ENCODE data around the gene PDZD4. TPM values are rescaled to one million over a fixed set of nuclear protein-coding genes. Genes with fewer than 3 reads are reported as not detected.
A peak's percentile ranks its signal among the peaks of the same experiment; 100 is the strongest.

Gene PDZD4
- total RNA-seq, 1 donor from 2014 or later: 36.6 TPM

DNA sequence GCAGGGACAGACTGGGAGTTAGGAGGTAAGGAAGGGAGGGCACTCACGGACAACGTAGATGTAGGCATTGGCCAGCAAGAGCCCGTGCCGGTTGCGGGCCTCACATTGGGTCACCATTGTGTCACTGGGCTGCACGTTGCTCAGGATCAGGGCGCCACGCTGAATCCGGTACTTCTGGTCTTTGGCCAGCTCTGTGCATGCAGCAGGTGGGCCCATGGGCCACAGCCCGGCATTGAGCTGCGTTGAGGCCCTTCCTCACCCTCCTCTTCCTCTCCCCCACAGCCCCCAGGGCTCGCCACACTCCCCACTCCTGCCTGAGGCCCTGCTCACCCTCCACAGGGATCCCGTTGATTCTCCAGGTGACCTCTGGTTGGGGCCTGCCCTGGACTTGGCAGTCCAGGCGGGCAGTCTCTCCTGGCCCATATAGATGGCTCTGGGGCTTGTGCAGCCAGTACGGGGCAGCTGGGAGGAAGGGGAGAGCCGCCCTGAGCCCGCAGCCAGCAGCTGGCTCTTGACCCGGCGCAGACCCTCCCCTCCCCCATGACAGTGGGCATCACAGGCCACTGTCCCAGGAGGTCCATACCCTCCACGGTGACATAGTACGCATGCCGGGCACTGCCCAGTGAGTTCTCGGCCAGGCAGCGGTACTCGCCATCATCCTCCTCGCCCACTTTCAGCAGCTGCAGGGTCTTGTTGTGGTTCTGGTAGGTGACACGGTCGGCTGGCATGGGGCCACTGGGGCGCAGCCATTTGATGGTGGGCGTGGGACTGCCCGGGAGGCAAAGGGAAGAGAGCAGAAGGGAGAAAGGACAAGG is 39.3 kb upstream of the PDZD4 start:
- intact Hi-C loops (cut with DNase I): no loop called here
- DNase-seq (ENCODE audit: low spot score) (no peak), ATAC-seq (no peak)

GRCh38 chrX:153868576-153869472 is 38.5 kb upstream of the PDZD4 start:
- ATAC-seq: no peak
- intact Hi-C loops (cut with DNase I): no loop called here
- DNase-seq (ENCODE audit: low spot score): no peak

DNA sequence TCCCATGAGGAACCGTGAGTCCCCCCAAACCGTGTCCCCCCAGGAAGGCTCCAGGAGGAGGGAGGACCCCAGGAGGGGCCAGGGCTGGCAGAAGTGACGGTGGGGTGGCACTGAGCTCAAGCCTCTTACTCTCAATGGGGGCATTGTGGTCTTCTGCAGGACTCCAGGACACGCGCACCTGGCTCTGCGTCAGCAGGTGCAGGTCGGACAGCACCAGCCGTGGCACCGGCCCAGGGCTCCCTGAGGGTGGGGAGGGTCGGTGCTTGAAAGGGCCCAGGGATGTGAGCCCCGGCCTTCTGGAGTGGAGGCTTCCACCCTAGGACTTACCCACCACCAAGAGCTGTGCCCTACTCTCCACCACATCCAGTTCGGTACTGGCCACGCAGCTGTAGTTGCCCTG is 37.3 kb upstream of the PDZD4 start:
- intact Hi-C loops (cut with DNase I): no loop called here
- DNase-seq (ENCODE audit: low spot score) (no peak), ATAC-seq (no peak)

DNA sequence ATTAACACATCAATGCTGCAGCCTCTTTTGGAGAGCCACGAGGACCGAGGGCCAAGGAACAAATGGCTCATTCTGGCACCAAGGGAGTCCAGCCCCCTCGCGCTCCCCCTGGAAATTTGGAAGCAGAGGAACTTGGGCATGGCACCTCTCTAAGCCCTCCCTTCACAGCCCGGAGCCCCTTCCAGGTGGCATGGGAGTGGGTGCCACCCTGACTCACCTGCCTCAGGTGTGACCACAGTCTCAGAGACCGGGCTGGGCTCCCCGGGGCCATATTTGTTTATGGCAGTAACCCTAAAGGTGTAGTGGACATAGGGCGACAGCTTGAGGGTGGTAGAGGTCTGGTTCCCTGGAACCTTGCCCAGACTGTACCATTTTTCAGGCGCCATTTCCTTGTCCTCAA is 36.8 kb upstream of the PDZD4 start:
- no peak for ATAC-seq
- intact Hi-C loops (cut with DNase I): no loop called here
- no peak for DNase-seq (ENCODE audit: low spot score)

DNA sequence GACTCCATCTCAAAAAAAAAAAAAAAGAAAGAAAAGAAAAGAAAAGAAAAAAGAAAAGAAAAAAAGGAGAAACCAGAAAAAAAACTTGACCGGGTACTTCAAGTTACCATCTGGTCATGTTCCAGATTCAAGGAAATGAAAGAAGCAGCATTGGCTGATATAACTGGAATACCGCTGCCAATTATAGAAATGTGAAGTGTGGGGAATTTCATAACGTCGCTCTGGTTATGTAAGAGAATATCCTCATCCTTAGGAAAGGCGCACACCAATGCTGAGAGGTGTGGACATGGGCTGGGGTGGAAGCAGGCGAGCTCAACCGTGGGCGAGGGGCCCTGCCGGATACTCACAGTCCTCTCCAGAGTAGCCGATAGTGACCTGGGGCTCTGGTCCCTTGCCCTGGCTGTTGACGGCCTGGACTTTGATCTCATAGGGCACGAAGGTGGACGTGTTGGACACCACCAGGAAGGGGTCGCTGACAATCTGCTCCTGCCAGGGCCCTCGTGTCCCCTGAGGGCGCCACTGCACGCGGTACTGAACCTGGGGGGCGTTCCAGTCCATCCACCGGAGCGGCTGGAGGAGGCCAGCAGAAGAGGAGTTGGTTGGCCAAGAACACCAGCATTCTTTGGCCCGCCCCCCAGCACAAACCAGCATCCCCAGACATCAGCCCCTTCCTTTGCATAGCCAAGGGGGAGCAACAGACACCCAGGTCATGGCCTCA is 36.1 kb upstream of the PDZD4 start:
- DNase-seq (ENCODE audit: low spot score): peak; percentile 42
- intact Hi-C loops (cut with DNase I): no loop called here
- no peak for ATAC-seq

DNA sequence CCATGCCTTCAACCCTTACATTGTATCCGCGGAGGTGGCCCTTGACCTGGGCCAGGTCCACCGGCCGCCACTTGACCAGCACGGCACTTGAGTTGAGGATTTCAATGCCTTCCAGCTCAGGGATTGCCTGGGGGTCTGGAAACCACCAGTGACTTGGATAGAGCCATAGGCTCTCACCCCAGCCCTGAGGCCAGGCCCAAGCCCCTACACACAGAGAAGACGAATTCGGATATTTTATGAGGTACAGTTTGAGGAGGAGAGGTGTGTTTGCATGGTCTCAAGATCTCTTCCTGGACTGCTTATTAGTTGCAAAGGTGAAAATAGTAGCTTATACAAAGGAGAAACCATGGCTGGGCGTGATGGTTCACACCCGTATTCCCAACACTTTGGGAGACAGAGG is 35.3 kb upstream of the PDZD4 start:
- intact Hi-C loops (cut with DNase I): no loop called here
- peak; percentile 26 for DNase-seq (ENCODE audit: low spot score)
- ATAC-seq: no peak

GRCh38 chrX:153865321-153865580 is 34.9 kb upstream of the PDZD4 start:
- intact Hi-C loops (cut with DNase I): no loop called here
- no peak for DNase-seq (ENCODE audit: low spot score)

DNA sequence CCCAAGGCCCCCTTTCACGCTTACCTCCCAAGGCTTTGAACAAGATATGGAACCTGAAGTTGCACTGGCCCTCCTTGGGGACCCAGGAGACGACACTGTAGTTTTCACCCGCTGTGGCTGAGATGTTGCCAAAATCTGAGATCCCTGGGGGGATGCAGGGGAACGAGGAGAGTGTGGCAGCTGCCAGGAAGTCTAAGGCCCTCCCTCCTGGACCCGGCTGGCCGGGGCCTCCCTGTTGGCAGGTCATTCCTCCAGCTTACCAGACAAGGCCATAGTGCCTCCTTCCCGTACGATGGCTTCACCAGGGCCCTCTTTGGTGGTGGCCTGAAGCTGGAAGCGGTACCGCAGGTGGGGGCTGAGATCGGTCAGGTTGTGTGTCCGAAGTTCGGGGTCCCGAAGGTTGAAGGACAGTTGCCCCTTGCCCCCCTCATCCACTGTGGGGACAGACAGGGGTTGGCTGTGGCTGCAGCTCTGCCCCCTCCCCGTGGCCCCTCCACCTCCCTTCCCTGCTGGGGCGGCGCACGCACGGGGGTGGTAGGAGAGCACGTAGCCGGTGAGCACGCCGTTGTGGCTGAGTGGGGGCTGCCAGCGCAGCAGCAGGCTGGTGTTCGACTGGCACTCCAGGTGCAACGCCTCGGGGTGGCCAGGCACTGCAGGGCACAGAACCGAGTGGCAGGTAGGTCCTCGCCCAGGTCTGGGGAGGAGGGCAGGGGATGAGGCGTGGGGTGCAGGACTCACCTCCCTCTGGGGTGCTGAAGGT is 34.4 kb upstream of the PDZD4 start:
- ATAC-seq (no peak), DNase-seq (ENCODE audit: low spot score) (no peak)
- intact Hi-C loops (cut with DNase I): no loop called here

More at GRCh38 chrX:153865321-153865580, 34.9 kb upstream of the PDZD4 start:
- ATAC-seq: no peak

DNA sequence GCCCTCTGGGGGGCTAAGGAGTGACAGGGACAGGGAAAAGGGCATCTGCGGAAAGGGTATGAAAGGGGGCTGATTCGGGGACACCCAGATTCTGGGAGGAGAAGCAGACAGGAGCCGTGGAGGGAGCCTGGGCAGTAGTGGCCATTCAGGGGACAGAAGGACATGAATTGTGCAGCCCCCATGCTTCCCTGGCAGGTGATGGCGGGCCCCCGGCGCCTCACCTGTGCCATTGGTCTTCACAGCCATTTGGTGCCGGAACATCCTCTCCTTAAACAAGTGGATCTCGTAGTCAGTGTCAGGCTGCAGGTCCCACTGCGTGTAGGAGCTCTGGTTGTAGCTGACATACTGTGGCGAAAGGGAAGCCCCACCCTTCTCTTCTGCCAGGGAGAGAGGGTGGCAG is 33.8 kb upstream of the PDZD4 start:
- DNase-seq (ENCODE audit: low spot score): no peak
- intact Hi-C loops (cut with DNase I): no loop called here
- ATAC-seq: no peak

GRCh38 chrX:153863251-153863991 is 33.1 kb upstream of the PDZD4 start:
- DNase-seq (ENCODE audit: low spot score): no peak
- intact Hi-C loops (cut with DNase I): no loop called here
- no peak for ATAC-seq

DNA sequence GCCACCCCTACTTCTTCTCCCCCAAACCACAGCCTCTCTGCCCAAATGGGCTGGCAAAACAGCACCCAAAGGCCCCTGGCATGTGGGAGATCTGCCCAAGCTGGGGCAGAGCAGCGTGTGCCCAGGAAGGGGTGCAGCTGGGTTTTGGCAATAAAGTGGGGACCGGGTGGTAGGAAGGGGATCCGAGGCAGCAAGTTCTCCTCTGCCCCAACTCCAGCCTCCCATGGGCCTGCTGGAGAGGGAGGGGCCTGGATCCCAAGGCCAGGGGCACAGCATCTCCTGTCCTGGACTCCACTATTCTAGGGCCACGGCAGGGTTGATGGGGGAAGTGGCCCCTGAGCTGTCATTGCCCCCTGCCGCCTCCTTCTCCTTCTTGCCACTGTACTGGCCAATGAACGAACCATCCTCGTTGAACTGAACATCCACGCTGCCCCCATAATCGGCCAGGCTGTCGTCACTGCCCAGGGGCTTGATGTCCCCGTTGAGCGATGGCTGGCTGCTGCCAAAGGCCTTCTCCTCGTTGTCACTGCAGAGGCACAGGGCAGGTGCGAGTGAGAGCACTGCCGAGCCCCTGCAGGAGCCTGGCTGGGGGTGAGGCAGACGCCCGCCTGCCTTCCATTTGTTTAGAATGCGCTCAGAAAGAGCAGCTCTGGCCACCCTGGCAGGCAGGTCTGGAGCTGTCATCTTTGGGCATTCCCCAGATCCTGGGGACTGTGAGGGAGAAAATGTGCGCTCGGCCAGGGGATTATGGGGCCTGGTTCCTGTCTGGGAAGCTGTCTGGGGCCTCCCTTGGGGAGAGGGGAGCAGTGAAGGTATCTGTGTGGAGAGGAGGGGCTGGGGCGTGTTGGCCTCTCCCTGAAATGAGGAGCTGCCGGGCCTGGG is 32.3 kb upstream of the PDZD4 start:
- ATAC-seq (no peak), DNase-seq (ENCODE audit: low spot score) (no peak)
- intact Hi-C loops (cut with DNase I): no loop called here

GRCh38 chrX:153861733-153862310 is 31.5 kb upstream of the PDZD4 start:
- intact Hi-C loops (cut with DNase I): no loop called here
- no peak for ATAC-seq
- DNase-seq (ENCODE audit: low spot score): no peak

- intact Hi-C loops (cut with DNase I): no loop called here
- ATAC-seq (no peak), DNase-seq (ENCODE audit: low spot score) (no peak)
Observed at GRCh38 chrX:153861151-153861550, 30.8 kb upstream of the PDZD4 start.

GRCh38 chrX:153857348-153857903 is 27.1 kb upstream of the PDZD4 start:
- DNase-seq (ENCODE audit: low spot score): no peak
- no peak for ATAC-seq
- intact Hi-C loops (cut with DNase I): no loop called here

DNA sequence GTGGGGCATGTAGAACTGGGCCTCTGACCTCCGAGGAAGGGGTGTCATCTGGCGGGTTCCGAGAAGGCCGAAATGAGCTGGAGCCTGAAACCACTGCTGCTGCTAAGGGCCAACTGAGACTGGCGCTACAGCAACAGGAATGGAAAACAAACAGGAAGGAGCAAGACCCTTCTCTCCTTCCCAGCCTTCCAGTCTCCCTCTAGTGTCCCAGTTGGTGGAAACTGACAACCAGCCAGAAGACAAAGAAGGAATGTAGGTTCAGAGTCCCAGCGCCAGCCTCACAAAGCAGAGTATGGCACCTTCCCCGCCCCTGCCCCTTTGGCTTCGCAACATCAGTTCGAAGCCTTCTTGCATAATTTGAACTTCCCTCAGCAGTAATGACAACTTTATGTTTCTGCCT is 24.4 kb upstream of the PDZD4 start:
- DNase-seq (ENCODE audit: low spot score): no peak
- ATAC-seq: no peak
- intact Hi-C loops (cut with DNase I): no loop called here

DNA sequence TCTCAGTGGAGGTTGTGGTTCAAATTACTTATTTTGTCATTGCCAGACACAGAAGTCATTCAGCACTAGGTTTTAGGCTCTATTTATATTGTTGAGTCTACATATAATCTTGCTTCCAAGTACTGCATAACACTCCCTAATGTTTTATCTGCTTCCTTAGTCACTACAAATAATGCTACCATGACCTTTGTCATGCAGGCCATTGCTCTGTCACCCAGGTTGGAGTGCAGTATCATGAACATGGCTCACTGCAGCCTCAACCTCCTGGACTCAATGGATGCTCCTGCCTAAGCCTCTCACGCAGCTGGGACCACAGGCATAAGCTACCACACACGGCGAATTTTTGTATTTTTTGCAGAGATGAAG is 23.5 kb upstream of the PDZD4 start:
- intact Hi-C loops (cut with DNase I): no loop called here
- ATAC-seq (no peak), DNase-seq (ENCODE audit: low spot score) (no peak)
